HL-60/S4 treated with retinoic acid at 250 ng/mL for 4 days and 3 days (cell line): ENCODE measurements around the gene CDH13.

ENCODE experiments used
- in situ Hi-C: fragments of 300-500 bp; cut with MboI; formaldehyde crosslinking; loops from 2 replicates; pipeline ENCODE4 v1.7.0; 2022; ENCODE audit warnings: low sequenced_read_pairs

The CDH13 gene

GRCh38 chr16:83390759-83391158, 764.0 kb downstream of the CDH13 start:
- in situ Hi-C loops: no loop called here

- in situ Hi-C loops: no loop called here
These were observed 766.0 kb downstream of the CDH13 start for GRCh38 chr16:83392743-83393142.

GRCh38 chr16:83393196-83393981, 766.6 kb downstream of the CDH13 start:
- in situ Hi-C loops: no loop called here

GRCh38 chr16:83397601-83398291, 771.0 kb downstream of the CDH13 start:
- in situ Hi-C loops: no loop called here

GRCh38 chr16:83400234-83400633, 773.5 kb downstream of the CDH13 start:
- in situ Hi-C loops: no loop called here

GRCh38 chr16:83402160-83402814, 775.5 kb downstream of the CDH13 start:
- in situ Hi-C loops: no loop called here

- in situ Hi-C loops: no loop called here
These were observed 776.2 kb downstream of the CDH13 start for GRCh38 chr16:83402967-83403366.

- in situ Hi-C loops: no loop called here
These were observed 777.0 kb downstream of the CDH13 start for GRCh38 chr16:83403761-83404160.

- in situ Hi-C loops: no loop called here
These were observed 777.5 kb downstream of the CDH13 start for GRCh38 chr16:83404261-83404660.

- in situ Hi-C loops: no loop called here
These were observed 781.2 kb downstream of the CDH13 start for GRCh38 chr16:83407928-83408327.

GRCh38 chr16:83409347-83409746, 782.6 kb downstream of the CDH13 start:
- in situ Hi-C loops: no loop called here

- in situ Hi-C loops: no loop called here
These were observed 791.8 kb downstream of the CDH13 start for GRCh38 chr16:83418565-83418964.

- in situ Hi-C loops: no loop called here
These were observed 793.5 kb downstream of the CDH13 start for GRCh38 chr16:83420206-83420760.

- in situ Hi-C loops: no loop called here
These were observed 806.4 kb downstream of the CDH13 start for GRCh38 chr16:83433201-83433600.

- in situ Hi-C loops: no loop called here
These were observed 810.3 kb downstream of the CDH13 start for GRCh38 chr16:83437036-83437435.

- in situ Hi-C loops: no loop called here
These were observed 811.6 kb downstream of the CDH13 start for GRCh38 chr16:83438326-83438725.

- in situ Hi-C loops: no loop called here
These were observed 812.6 kb downstream of the CDH13 start for GRCh38 chr16:83439412-83439811.

- in situ Hi-C loops: no loop called here
These were observed 814.7 kb downstream of the CDH13 start for GRCh38 chr16:83441517-83441916.

- in situ Hi-C loops: no loop called here
These were observed 817.2 kb downstream of the CDH13 start for GRCh38 chr16:83443972-83444371.

- in situ Hi-C loops: no loop called here
These were observed 820.8 kb downstream of the CDH13 start for GRCh38 chr16:83447560-83447959.

- in situ Hi-C loops: no loop called here
These were observed 823.1 kb downstream of the CDH13 start for GRCh38 chr16:83449861-83450260.

GRCh38 chr16:83453977-83454376, 827.2 kb downstream of the CDH13 start:
- in situ Hi-C loops: no loop called here
